ENCODE results near the gene PQBP1. TPM values are rescaled to one million over a fixed set of nuclear protein-coding genes. Genes with fewer than 3 reads are reported as not detected.

Gene PQBP1
- total and polyA plus RNA-seq, 2 of the 13 experiments (the other 11 are each of a cell fraction or from before 2014, with no cell fraction given), result 58.1 to 80.9 TPM

DNA sequence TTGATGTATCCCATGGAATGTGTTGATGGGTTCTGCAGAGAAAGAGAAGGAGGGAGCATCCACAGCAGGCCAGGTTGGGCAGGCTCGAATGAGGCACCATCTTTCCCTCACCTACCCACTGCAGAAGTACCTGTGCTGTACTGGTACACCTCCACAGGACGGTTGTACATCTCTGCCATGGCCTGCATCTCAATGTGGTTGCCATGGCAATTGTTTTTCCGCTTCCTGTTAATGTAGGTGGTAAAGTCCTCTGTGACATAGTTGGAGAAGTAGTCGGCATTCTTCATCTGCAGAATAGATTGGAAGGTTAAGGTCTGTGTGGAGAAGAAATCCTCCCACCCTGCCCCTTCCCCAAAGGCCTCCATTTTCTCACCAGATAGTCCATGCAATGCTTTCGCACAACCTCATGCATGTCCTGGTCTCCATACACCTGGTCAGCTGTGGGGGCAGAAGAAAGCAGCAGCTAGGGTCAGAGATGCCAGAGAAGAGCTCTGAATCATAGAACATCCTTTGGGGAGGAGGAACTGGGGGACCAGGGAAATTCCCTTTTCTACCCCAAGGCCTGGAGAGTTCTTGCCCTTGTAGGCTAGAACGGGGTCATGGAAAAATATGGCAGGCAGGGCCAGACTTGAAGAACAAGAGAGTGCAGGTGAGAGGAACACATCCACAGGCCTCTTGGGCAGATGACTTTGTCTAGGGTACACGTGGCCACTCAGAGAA, 37.0 kb downstream of the PQBP1 start (continued):
- TF ChIP-seq, protein P1, sequence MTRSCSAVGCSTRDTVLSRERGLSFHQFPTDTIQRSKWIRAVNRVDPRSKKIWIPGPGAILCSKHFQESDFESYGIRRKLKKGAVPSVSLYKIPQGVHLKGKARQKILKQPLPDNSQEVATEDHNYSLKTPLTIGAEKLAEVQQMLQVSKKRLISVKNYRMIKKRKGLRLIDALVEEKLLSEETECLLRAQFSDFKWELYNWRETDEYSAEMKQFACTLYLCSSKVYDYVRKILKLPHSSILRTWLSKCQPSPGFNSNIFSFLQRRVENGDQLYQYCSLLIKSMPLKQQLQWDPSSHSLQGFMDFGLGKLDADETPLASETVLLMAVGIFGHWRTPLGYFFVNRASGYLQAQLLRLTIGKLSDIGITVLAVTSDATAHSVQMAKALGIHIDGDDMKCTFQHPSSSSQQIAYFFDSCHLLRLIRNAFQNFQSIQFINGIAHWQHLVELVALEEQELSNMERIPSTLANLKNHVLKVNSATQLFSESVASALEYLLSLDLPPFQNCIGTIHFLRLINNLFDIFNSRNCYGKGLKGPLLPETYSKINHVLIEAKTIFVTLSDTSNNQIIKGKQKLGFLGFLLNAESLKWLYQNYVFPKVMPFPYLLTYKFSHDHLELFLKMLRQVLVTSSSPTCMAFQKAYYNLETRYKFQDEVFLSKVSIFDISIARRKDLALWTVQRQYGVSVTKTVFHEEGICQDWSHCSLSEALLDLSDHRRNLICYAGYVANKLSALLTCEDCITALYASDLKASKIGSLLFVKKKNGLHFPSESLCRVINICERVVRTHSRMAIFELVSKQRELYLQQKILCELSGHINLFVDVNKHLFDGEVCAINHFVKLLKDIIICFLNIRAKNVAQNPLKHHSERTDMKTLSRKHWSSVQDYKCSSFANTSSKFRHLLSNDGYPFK (CRISPR knock-in tag; IDR thresholded peaks at IDR 0.05; ENCODE audit: borderline replicate concordance), result no peak
- TF ChIP-seq ZNF839 (CRISPR knock-in tag; IDR thresholded peaks at IDR 0.05; ENCODE audit: borderline replicate concordance) (no peak), GTF3A (CRISPR knock-in tag; conservative IDR thresholded peaks at IDR 0.05) (no peak), RORA (CRISPR knock-in tag; IDR thresholded peaks at IDR 0.05) (no peak), ZNF7 (CRISPR knock-in tag; IDR thresholded peaks at IDR 0.05) (no peak), IKZF4 (CRISPR knock-in tag; IDR thresholded peaks at IDR 0.05; ENCODE audit: borderline replicate concordance, low read depth, not compliant biosample characterization) (no peak)
- TF ChIP-seq, protein P2, sequence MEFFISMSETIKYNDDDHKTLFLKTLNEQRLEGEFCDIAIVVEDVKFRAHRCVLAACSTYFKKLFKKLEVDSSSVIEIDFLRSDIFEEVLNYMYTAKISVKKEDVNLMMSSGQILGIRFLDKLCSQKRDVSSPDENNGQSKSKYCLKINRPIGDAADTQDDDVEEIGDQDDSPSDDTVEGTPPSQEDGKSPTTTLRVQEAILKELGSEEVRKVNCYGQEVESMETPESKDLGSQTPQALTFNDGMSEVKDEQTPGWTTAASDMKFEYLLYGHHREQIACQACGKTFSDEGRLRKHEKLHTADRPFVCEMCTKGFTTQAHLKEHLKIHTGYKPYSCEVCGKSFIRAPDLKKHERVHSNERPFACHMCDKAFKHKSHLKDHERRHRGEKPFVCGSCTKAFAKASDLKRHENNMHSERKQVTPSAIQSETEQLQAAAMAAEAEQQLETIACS (CRISPR knock-in tag; IDR thresholded peaks at IDR 0.05), result no peak

DNA sequence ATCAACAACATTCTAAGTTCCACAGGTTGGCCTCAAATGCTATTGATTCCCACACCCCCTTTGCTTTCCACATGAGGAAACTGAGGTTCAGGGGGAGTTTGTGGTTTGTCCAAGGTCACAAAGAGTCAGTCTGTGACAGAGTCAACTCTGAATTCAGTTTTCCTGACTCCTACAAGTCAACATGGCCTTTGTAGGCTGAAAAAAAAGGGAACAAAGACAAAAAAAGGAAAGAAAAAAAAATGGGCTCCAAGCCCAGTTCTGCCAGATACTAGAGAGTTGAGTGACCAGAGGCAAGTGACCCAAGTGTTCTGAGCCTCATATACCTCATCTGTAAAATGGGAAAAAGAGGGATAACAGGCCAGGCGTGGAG, 37.6 kb downstream of the PQBP1 start:
- no peak for FAIRE-seq
- in situ Hi-C loops (cut with HindIII; ENCODE audit: extremely low pct_ligation_motif_present, low pct_unique_long_range_greater_than_20kb), result no loop called here
- no peak overlapping the region for H3K4me3 ChIP-seq (replicated peaks in 1 of 3; ENCODE audit: insufficient read depth in 1 of 3, low read depth in 2 of 3, low read length in 3 of 3)
- H3K27me3 ChIP-seq (ENCODE audit: control insufficient read depth in 1 of 2, insufficient read depth in 2 of 2, low read length in 2 of 2), result no peaks in the 10 kb centered on the region
- no peak overlapping the region for H3K27ac ChIP-seq (ENCODE audit: extremely low read length, insufficient read depth, low read length)
- no peak for ATAC-seq
- H2AFZ ChIP-seq (ENCODE audit: low read length), result no peak overlapping the region
- peaks cover 15% of the 10 kb centered on the region for H3K79me2 ChIP-seq (ENCODE audit: insufficient read depth, low read length)
- CTCF ChIA-PET (ENCODE audit: low intra/inter-chr PET ratio, low total read pairs), result no interaction called here
- no peaks in the 10 kb centered on the region for H4K20me1 ChIP-seq (ENCODE audit: insufficient read depth, low read length)
- intact Hi-C loops (cut with micrococcal nuclease; ENCODE audit: unreplicated experiment), result no loop called here
- DNase-seq (ENCODE audit: low spot score), result no peak
- H3K4me2 ChIP-seq (ENCODE audit: low read depth, low read length), result no peak overlapping the region
- peaks cover under 1% of the 10 kb centered on the region; the same call in 1 of the 2 replicates for H3K4me1 ChIP-seq (ENCODE audit: insufficient read depth, low read length)
- H3K36me3 ChIP-seq (replicated peaks in 1 of 2; ENCODE audit: control insufficient read depth in 1 of 2, insufficient read depth in 2 of 2, low read length in 2 of 2), result peaks cover 8 to 31% of the 10 kb centered on the region in 2 experiments; a peak in 4 of 5 replicates
- H3K9ac ChIP-seq (ENCODE audit: insufficient read depth, low read depth, low read length), result no peak overlapping the region
- H3K9me3 ChIP-seq (ENCODE audit: low read length), result no peaks in the 10 kb centered on the region
- 100% methylated on average over 1 of the region's 1 CpG for WGBS (ENCODE audit: low lambda C conversion rate)
- POLR2A ChIA-PET, result no interaction called here
- no TSS peak for BruUV-seq (replicated peaks)
- TF ChIP-seq ZNF549 (CRISPR knock-in tag; IDR thresholded peaks at IDR 0.05) (no peak), ZNF543 (CRISPR knock-in tag; IDR thresholded peaks at IDR 0.05) (no peak), NFIB (CRISPR knock-in tag; IDR thresholded peaks at IDR 0.05; ENCODE audit: borderline replicate concordance) (no peak), ZBTB7A (CRISPR knock-in tag; IDR thresholded peaks at IDR 0.05) (no peak), TBX2 (CRISPR knock-in tag; IDR thresholded peaks at IDR 0.05; ENCODE audit: borderline replicate concordance) (no peak), HNF4A (CRISPR knock-in tag; IDR thresholded peaks at IDR 0.05) (no peak), ZNF83 (CRISPR knock-in tag; IDR thresholded peaks at IDR 0.05; ENCODE audit: borderline replicate concordance) (no peak), ZNF7 (CRISPR knock-in tag; IDR thresholded peaks at IDR 0.05) (no peak)
- TF ChIP-seq, protein P3, sequence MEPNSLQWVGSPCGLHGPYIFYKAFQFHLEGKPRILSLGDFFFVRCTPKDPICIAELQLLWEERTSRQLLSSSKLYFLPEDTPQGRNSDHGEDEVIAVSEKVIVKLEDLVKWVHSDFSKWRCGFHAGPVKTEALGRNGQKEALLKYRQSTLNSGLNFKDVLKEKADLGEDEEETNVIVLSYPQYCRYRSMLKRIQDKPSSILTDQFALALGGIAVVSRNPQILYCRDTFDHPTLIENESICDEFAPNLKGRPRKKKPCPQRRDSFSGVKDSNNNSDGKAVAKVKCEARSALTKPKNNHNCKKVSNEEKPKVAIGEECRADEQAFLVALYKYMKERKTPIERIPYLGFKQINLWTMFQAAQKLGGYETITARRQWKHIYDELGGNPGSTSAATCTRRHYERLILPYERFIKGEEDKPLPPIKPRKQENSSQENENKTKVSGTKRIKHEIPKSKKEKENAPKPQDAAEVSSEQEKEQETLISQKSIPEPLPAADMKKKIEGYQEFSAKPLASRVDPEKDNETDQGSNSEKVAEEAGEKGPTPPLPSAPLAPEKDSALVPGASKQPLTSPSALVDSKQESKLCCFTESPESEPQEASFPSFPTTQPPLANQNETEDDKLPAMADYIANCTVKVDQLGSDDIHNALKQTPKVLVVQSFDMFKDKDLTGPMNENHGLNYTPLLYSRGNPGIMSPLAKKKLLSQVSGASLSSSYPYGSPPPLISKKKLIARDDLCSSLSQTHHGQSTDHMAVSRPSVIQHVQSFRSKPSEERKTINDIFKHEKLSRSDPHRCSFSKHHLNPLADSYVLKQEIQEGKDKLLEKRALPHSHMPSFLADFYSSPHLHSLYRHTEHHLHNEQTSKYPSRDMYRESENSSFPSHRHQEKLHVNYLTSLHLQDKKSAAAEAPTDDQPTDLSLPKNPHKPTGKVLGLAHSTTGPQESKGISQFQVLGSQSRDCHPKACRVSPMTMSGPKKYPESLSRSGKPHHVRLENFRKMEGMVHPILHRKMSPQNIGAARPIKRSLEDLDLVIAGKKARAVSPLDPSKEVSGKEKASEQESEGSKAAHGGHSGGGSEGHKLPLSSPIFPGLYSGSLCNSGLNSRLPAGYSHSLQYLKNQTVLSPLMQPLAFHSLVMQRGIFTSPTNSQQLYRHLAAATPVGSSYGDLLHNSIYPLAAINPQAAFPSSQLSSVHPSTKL (CRISPR knock-in tag; IDR thresholded peaks at IDR 0.05), result no peak
